Measurements from ENCODE around the gene MORC2. TPM values are rescaled to one million over a fixed set of nuclear protein-coding genes. Genes with fewer than 3 reads are reported as not detected.

The MORC2 gene
- total RNA-seq, 1 experiment from 2014 or later: 60.3 TPM

DNA sequence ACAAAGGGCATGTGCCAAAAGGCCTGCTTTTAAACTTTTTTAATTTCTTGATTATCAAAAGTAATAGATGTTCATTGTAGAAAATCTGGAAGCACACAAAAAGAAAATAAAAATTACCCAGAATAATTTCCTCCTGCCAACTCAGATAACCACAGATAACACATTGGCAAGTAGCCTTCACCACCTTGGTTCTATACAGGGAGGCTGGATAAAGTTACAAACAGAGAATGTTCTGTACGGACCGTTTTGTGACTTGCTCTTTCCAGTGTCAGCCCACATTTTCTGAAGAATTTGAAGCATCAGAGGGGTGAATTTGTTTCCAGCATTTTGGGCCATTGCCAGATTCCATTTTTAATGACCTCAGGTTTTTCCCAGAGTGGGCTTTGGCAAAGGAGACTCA lies 24.0 kb upstream of the MORC2 start:
- ChIA-PET POLR2A (ENCODE audit: low non-redundant PET) (no interaction called here), CTCF (no interaction called here)
- no peak overlapping the region for H3K4me3 ChIP-seq (ENCODE audit: low read depth, low read length, poor library complexity, severe bottlenecking)
- intact Hi-C loops (cut with micrococcal nuclease; ENCODE audit: unreplicated experiment): no loop called here
- H3K27me3 ChIP-seq (replicated peaks; ENCODE audit: insufficient read depth, low read depth, low read length, poor library complexity): no peaks in the 10 kb centered on the region
- no peak overlapping the region for H3K27ac ChIP-seq (ENCODE audit: low read depth, low read length, poor library complexity, severe bottlenecking)
- H3K9me3 ChIP-seq (ENCODE audit: low read depth, low read length, poor library complexity, severe bottlenecking): no peaks in the 10 kb centered on the region
- no peak for DNase-seq (ENCODE audit: low spot score)
- no peaks in the 10 kb centered on the region for H3K36me3 ChIP-seq (ENCODE audit: insufficient read depth, low read length, poor library complexity, severe bottlenecking)
- TF ChIP-seq, protein P1, sequence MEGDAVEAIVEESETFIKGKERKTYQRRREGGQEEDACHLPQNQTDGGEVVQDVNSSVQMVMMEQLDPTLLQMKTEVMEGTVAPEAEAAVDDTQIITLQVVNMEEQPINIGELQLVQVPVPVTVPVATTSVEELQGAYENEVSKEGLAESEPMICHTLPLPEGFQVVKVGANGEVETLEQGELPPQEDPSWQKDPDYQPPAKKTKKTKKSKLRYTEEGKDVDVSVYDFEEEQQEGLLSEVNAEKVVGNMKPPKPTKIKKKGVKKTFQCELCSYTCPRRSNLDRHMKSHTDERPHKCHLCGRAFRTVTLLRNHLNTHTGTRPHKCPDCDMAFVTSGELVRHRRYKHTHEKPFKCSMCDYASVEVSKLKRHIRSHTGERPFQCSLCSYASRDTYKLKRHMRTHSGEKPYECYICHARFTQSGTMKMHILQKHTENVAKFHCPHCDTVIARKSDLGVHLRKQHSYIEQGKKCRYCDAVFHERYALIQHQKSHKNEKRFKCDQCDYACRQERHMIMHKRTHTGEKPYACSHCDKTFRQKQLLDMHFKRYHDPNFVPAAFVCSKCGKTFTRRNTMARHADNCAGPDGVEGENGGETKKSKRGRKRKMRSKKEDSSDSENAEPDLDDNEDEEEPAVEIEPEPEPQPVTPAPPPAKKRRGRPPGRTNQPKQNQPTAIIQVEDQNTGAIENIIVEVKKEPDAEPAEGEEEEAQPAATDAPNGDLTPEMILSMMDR (conservative IDR thresholded peaks at IDR 0.05; ENCODE audit: low read depth, low read length): no peak
- no peak for TF ChIP-seq EZH2 (IDR thresholded peaks at IDR 0.05; ENCODE audit: borderline replicate concordance, low read depth, low read length, poor library complexity, severe bottlenecking)
- no TSS peak for BruUV-seq (replicated peaks)
- no peaks in the 10 kb centered on the region for H3K4me1 ChIP-seq (ENCODE audit: insufficient read depth, low read length, poor library complexity, severe bottlenecking)

DNA sequence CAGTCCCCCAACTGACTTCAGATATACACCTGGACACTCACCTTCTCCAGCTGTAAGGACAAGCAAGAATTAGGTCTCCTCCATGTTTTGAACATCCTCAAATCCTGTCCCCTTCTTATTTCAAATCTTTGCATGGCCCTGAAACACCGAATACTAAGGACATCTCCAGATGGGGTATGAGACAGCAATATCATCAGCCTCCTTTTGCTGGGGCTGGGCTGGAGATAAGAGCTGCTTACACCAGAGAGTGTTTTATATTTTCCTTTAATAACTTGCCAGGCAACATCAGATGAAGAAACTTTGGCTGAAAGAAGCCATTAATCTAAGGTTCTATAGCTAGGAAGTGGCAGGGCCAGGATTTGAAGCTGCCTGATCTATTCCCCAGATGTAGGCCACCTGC lies 22.1 kb upstream of the MORC2 start:
- CTCF ChIA-PET: no interaction called here
- intact Hi-C loops (cut with micrococcal nuclease; ENCODE audit: unreplicated experiment): no loop called here
- DNase-seq (ENCODE audit: low spot score): no peak
- H3K36me3 ChIP-seq (ENCODE audit: insufficient read depth, low read length, poor library complexity, severe bottlenecking): no peaks in the 10 kb centered on the region
- no TSS peak for BruUV-seq (replicated peaks)
- TF ChIP-seq, protein P1 (conservative IDR thresholded peaks at IDR 0.05; ENCODE audit: low read depth, low read length): no peak
- no peak for TF ChIP-seq EZH2 (IDR thresholded peaks at IDR 0.05; ENCODE audit: borderline replicate concordance, low read depth, low read length, poor library complexity, severe bottlenecking)
- no peak overlapping the region for H3K27ac ChIP-seq (ENCODE audit: low read depth, low read length, poor library complexity, severe bottlenecking)
- POLR2A ChIA-PET (ENCODE audit: low non-redundant PET): interaction anchor here (0.6 kb wide), 1 partner anchor 378 kb away, joined by 4 read pairs; no protein-coding TSS in a partner anchor
- H3K9me3 ChIP-seq (ENCODE audit: low read depth, low read length, poor library complexity, severe bottlenecking): no peaks in the 10 kb centered on the region
- H3K27me3 ChIP-seq (replicated peaks; ENCODE audit: insufficient read depth, low read depth, low read length, poor library complexity): no peaks in the 10 kb centered on the region
- H3K4me3 ChIP-seq (ENCODE audit: low read depth, low read length, poor library complexity, severe bottlenecking): no peak overlapping the region
- no peaks in the 10 kb centered on the region for H3K4me1 ChIP-seq (ENCODE audit: insufficient read depth, low read length, poor library complexity, severe bottlenecking)

DNA sequence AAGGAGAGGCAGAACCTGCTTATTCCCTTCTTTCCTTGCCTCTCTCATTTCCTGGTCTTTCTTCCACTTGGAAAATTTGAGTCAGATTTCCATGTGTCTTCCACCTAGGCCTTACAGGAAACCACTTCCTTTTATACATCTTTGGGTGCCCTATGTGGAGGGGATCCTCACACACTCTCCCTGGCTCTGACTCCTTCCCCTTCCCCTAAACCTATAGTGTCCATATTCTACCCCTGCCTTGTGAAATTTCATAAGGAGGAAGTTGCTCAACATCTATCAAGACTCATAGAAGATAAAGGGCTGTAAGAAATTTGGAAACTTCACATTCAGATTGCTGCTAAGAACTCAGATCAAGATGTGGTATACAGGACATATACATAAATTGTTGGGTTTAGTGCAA lies 20.9 kb upstream of the MORC2 start:
- H3K27ac ChIP-seq (ENCODE audit: low read depth, low read length, poor library complexity, severe bottlenecking): no peak overlapping the region
- H3K4me1 ChIP-seq (ENCODE audit: insufficient read depth, low read length, poor library complexity, severe bottlenecking): no peaks in the 10 kb centered on the region
- H3K27me3 ChIP-seq (replicated peaks; ENCODE audit: insufficient read depth, low read depth, low read length, poor library complexity): no peaks in the 10 kb centered on the region
- TF ChIP-seq, protein P1 (conservative IDR thresholded peaks at IDR 0.05; ENCODE audit: low read depth, low read length): no peak
- no peak for TF ChIP-seq EZH2 (IDR thresholded peaks at IDR 0.05; ENCODE audit: borderline replicate concordance, low read depth, low read length, poor library complexity, severe bottlenecking)
- CTCF ChIA-PET: no interaction called here
- no peak overlapping the region for H3K4me3 ChIP-seq (ENCODE audit: low read depth, low read length, poor library complexity, severe bottlenecking)
- no peaks in the 10 kb centered on the region for H3K9me3 ChIP-seq (ENCODE audit: low read depth, low read length, poor library complexity, severe bottlenecking)
- no peaks in the 10 kb centered on the region for H3K36me3 ChIP-seq (ENCODE audit: insufficient read depth, low read length, poor library complexity, severe bottlenecking)
- intact Hi-C loops (cut with micrococcal nuclease; ENCODE audit: unreplicated experiment): no loop called here
- no peak for DNase-seq (ENCODE audit: low spot score)
- POLR2A ChIA-PET (ENCODE audit: low non-redundant PET): no interaction called here
- no TSS peak for BruUV-seq (replicated peaks)

Measured in A673 (cell line).